ENCODE results near the gene SLC35A4.
"Not testable (repeated sequence)": the region's sequence is repeated elsewhere in the genome, so short reads cannot be mapped to it uniquely, and the experiment has no call there.

Gene SLC35A4

DNA sequence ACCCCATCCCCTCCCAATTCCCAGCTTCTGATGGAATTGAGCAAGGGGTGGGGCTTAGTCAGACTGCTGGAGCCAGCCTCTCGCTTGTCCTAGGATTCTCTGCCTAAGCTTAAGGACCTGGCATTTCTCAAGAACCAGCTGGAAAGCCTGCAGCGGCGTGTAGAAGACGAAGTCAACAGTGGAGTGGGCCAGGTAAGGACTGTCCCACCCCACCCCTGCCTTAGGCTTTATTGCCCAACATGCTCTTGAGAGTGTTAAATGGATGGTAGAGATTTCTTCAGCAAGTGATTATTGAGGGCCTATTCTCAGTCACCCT, 1.1 kb downstream of the SLC35A4 start:
- Mint-ChIP-seq H3K27me3 (no peaks in the 10 kb centered on the region), H3K36me3 (ENCODE audit: low read depth) (peaks cover 65% of the 10 kb centered on the region), H3K9me3 (no peaks in the 10 kb centered on the region), H3K27ac (peak overlapping the region; percentile 97), H3K4me1 (ENCODE audit: low read depth) (peaks cover 70% of the 10 kb centered on the region), H3K4me3 (peak overlapping the region; percentile 96)
- intact Hi-C loops (cut with micrococcal nuclease): loop anchor here (2.0 kb wide), 1 partner anchor 73 kb away; the partner anchor contains the start of gene TMCO6

DNA sequence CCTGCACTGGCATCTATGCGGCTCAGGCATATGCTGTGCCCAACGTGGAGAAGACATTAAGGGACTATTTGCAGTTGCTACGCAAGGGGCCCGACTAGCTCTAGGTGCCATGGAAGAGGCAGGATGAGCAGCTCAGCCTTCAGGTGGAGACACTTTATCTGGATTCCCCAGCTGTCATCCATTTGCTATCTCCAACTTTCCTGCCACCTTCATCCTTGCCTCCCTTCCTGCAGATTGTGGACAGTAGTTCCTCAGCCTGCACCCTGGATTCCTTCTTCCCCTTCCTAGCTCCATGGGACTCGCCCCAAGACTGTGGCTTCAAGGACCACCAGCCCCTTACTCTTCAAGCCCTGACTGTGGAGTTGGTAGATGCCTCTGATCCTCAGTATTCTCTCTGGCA, 2.0 kb downstream of the SLC35A4 start:
- Mint-ChIP-seq H3K9me3 (no peaks in the 10 kb centered on the region), H3K4me3 (no peak overlapping the region), H3K36me3 (ENCODE audit: low read depth) (peaks cover 62% of the 10 kb centered on the region), H3K27me3 (no peaks in the 10 kb centered on the region), H3K4me1 (ENCODE audit: low read depth) (peaks cover 70% of the 10 kb centered on the region), H3K27ac (peak overlapping the region; percentile 1)
- intact Hi-C loops (cut with micrococcal nuclease): no loop called here

DNA sequence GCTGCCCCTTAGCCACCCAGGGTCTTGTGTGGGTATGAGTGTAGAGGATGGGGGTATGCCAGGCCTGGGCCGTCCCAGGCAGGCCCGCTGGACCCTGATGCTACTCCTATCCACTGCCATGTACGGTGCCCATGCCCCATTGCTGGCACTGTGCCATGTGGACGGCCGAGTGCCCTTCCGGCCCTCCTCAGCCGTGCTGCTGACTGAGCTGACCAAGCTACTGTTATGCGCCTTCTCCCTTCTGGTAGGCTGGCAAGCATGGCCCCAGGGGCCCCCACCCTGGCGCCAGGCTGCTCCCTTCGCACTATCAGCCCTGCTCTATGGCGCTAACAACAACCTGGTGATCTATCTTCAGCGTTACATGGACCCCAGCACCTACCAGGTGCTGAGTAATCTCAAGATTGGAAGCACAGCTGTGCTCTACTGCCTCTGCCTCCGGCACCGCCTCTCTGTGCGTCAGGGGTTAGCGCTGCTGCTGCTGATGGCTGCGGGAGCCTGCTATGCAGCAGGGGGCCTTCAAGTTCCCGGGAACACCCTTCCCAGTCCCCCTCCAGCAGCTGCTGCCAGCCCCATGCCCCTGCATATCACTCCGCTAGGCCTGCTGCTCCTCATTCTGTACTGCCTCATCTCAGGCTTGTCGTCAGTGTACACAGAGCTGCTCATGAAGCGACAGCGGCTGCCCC, 2.6 kb downstream of the SLC35A4 start:
- intact Hi-C loops (cut with micrococcal nuclease): no loop called here
- peaks cover 70% of the 10 kb centered on the region for H3K4me1 Mint-ChIP-seq (ENCODE audit: low read depth)
- H3K9me3 Mint-ChIP-seq: no peaks in the 10 kb centered on the region
- peaks cover 58% of the 10 kb centered on the region for H3K36me3 Mint-ChIP-seq (ENCODE audit: low read depth)
- no peaks in the 10 kb centered on the region for H3K27me3 Mint-ChIP-seq
- H3K4me3 Mint-ChIP-seq: no peak overlapping the region
- peak overlapping the region; percentile 1 for H3K27ac Mint-ChIP-seq

DNA sequence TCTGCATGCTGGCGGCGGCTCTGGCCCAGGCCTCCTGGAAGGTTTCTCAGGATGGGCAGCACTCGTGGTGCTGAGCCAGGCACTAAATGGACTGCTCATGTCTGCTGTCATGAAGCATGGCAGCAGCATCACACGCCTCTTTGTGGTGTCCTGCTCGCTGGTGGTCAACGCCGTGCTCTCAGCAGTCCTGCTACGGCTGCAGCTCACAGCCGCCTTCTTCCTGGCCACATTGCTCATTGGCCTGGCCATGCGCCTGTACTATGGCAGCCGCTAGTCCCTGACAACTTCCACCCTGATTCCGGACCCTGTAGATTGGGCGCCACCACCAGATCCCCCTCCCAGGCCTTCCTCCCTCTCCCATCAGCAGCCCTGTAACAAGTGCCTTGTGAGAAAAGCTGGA, 3.2 kb downstream of the SLC35A4 start:
- Mint-ChIP-seq H3K4me3 (no peak overlapping the region), H3K27ac (no peak overlapping the region), H3K27me3 (no peaks in the 10 kb centered on the region), H3K36me3 (ENCODE audit: low read depth) (peaks cover 58% of the 10 kb centered on the region), H3K4me1 (ENCODE audit: low read depth) (peaks cover 70% of the 10 kb centered on the region), H3K9me3 (no peaks in the 10 kb centered on the region)
- intact Hi-C loops (cut with micrococcal nuclease): no loop called here

DNA sequence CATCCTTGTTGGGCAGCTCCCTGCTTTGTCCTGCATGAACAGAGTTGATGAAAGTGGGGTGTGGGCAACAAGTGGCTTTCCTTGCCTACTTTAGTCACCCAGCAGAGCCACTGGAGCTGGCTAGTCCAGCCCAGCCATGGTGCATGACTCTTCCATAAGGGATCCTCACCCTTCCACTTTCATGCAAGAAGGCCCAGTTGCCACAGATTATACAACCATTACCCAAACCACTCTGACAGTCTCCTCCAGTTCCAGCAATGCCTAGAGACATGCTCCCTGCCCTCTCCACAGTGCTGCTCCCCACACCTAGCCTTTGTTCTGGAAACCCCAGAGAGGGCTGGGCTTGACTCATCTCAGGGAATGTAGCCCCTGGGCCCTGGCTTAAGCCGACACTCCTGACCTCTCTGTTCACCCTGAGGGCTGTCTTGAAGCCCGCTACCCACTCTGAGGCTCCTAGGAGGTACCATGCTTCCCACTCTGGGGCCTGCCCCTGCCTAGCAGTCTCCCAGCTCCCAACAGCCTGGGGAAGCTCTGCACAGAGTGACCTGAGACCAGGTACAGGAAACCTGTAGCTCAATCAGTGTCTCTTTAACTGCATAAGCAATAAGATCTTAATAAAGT, 3.9 kb downstream of the SLC35A4 start:
- intact Hi-C loops (cut with micrococcal nuclease): no loop called here
- Mint-ChIP-seq H3K36me3 (ENCODE audit: low read depth) (peaks cover 58% of the 10 kb centered on the region), H3K27me3 (no peaks in the 10 kb centered on the region), H3K4me1 (ENCODE audit: low read depth) (peaks cover 65% of the 10 kb centered on the region), H3K9me3 (no peaks in the 10 kb centered on the region), H3K4me3 (peak overlapping the region; percentile 22), H3K27ac (peak overlapping the region; percentile 84)

DNA sequence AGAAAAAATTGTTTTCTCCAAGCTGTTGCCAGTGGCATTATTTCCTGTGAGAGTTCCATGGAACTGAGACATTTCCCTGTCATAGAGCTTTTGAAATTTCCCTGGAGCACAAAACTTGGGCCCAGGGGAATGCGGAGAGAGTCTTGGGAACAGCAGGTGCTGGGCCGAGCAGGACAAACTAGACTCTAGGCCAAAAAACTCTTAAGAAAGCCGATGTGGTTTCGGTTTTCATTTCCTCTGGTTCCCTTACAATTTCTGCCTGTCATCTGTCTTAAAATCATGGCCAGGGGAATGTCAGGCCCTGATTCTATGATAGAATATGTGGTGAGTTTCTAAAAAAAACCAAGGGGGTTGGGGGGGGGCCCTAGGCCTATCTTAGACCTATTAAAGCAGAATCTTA, 4.6 kb downstream of the SLC35A4 start:
- H3K27me3 Mint-ChIP-seq: no peaks in the 10 kb centered on the region
- H3K9me3 Mint-ChIP-seq: no peaks in the 10 kb centered on the region
- intact Hi-C loops (cut with micrococcal nuclease): no loop called here
- H3K4me3 Mint-ChIP-seq: peak overlapping the region; percentile 35
- peaks cover 64% of the 10 kb centered on the region for H3K4me1 Mint-ChIP-seq (ENCODE audit: low read depth)
- H3K27ac Mint-ChIP-seq: peak overlapping the region; percentile 84
- peaks cover 58% of the 10 kb centered on the region for H3K36me3 Mint-ChIP-seq (ENCODE audit: low read depth)

DNA sequence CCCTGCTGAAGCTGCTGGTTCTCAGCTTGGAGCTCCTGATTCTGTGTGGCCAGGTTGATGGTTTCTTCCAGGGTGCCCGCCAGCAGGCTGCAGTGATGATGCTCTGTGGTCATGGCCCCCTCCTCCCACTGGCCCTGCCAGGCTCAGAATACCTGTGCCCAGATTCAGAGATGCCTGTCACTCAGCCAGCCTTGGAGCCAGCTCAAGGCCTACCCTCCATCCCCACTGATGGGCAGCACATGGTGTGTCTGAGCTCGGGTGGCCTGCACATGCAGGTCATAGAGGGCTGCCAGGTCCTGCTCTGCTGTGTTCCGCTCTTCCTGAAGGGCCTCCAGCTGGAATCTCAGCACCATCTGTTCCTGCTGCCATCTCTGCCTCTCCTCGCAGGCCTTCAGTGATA, 5.4 kb downstream of the SLC35A4 start:
- intact Hi-C loops (cut with micrococcal nuclease): no loop called here
- Mint-ChIP-seq H3K4me3 (no peak overlapping the region), H3K36me3 (ENCODE audit: low read depth) (peaks cover 51% of the 10 kb centered on the region), H3K4me1 (ENCODE audit: low read depth) (peaks cover 65% of the 10 kb centered on the region), H3K9me3 (no peaks in the 10 kb centered on the region), H3K27ac (peak overlapping the region; percentile 84), H3K27me3 (no peaks in the 10 kb centered on the region)

DNA sequence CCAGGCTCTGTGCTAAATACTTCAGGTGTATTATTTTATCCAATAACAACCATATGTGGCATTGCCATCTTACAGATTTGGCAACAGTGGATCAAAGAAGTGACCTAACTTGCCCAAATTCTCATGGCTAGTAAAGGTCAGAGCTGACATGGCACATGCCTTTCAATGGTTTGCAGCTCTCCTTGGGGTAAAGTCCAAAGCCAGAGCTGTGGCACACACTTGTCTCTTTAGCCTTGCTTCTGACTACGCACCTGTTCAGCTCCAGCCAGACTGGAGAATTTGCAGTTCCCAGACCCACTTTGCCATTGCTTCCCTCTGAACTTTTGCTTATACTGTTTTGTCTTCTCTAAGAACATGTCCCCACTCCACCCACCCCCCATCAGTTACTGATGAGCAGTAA, 5.9 kb downstream of the SLC35A4 start:
- Mint-ChIP-seq H3K27me3 (no peaks in the 10 kb centered on the region), H3K9me3 (no peaks in the 10 kb centered on the region), H3K36me3 (ENCODE audit: low read depth) (peaks cover 47% of the 10 kb centered on the region), H3K27ac (peak overlapping the region; percentile 84), H3K4me1 (ENCODE audit: low read depth) (peaks cover 65% of the 10 kb centered on the region), H3K4me3 (no peak overlapping the region)
- intact Hi-C loops (cut with micrococcal nuclease): no loop called here

DNA sequence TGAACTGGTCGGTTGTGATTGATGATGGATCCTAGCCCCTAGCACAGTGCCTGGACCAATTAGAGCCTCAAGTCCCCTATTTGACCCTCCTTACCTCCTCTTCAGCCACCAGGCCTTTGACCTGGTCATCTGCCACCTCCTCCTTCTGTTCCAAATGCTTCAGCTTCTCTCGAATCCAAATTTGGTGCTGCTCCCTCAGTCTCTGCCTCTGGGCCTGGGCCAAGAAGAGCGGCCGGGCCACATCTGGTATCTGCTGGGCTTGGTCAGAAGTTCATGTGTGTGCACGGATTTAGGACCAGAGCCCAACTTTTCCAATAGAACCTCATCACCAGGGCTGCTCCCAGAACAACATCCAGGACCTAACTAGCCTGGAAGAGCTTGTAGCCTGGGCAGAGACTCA, 6.5 kb downstream of the SLC35A4 start:
- peak overlapping the region; percentile 28 for H3K27ac Mint-ChIP-seq
- peaks cover 42% of the 10 kb centered on the region for H3K36me3 Mint-ChIP-seq (ENCODE audit: low read depth)
- peaks cover 65% of the 10 kb centered on the region for H3K4me1 Mint-ChIP-seq (ENCODE audit: low read depth)

DNA sequence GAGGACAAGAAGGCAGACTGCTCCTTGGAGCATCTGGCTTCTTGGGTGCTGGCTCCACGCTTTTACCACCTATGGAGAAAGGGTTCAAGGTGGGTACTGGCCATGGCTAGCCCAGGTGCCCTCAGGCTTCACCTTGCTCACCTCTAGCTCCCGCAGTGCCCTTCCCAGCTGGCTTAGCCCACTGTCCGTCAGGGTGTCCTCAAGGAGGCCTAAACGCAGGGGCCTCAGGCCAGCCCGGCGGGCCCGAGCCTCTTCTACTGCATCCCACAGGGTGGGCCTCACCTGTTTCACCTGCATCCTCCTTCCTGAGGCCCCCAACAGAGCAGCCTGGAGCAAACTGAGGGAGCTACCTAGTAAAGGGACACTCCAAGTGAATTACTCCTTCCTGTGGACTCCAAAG, 9.1 kb downstream of the SLC35A4 start:
- peaks cover 16% of the 10 kb centered on the region for H3K36me3 Mint-ChIP-seq (ENCODE audit: low read depth)
- peaks cover 50% of the 10 kb centered on the region for H3K4me1 Mint-ChIP-seq (ENCODE audit: low read depth)
- no peak overlapping the region for H3K4me3 Mint-ChIP-seq
- intact Hi-C loops (cut with micrococcal nuclease): no loop called here
- H3K27me3 Mint-ChIP-seq: no peaks in the 10 kb centered on the region
- no peaks in the 10 kb centered on the region for H3K9me3 Mint-ChIP-seq
- H3K27ac Mint-ChIP-seq: peak overlapping the region; percentile 37

More for the DNA sequence above, 6.5 kb downstream of the SLC35A4 start:
- H3K27me3 Mint-ChIP-seq: no peaks in the 10 kb centered on the region
- intact Hi-C loops (cut with micrococcal nuclease): no loop called here
- H3K9me3 Mint-ChIP-seq: no peaks in the 10 kb centered on the region
- no peak overlapping the region for H3K4me3 Mint-ChIP-seq

DNA sequence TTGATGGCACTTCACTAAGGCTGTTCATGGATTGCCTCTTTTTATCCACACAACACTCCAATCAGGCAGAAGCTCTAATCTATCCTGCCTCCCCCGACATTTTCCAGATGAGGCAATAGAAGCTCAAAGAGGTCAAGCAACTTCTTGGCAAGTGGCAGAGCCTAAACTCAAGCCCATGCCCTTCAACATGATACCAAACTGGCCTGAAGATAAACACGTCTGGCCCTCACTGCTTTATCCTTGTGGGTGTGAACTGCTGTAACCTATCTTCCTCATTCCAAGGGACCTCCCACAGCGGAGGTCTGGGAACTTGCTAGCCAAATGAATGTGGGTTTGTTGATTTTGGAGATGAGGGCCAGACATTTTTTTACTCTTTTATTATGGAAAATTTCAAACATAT, 9.5 kb downstream of the SLC35A4 start:
- Mint-ChIP-seq H3K4me1 (ENCODE audit: low read depth) (peaks cover 45% of the 10 kb centered on the region), H3K4me3 (no peak overlapping the region), H3K36me3 (ENCODE audit: low read depth) (peaks cover 14% of the 10 kb centered on the region), H3K27me3 (no peaks in the 10 kb centered on the region), H3K9me3 (no peaks in the 10 kb centered on the region), H3K27ac (peak overlapping the region; percentile 37)
- intact Hi-C loops (cut with micrococcal nuclease): no loop called here

DNA sequence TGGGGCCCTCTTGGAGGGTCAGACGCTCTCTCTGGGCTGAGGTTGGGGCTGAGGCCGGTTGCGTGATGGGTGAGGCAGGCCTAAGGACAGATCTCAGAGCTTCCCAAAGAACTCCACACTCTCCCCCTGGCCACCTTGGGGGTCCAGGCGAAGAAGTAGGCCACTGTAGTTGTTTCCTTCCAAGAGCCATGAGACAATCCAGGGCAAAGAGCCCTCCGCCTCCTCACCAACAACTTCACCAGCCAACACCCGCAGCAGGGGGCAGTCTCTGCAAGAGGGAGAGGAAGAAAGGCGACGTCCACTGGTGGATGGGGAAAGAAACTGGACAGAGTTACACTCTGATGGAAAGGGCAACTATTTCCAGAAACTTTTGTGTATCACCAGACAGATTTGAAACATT, 10.7 kb downstream of the SLC35A4 start:
- Mint-ChIP-seq H3K4me1 (ENCODE audit: low read depth) (peaks cover 38% of the 10 kb centered on the region), H3K4me3 (no peak overlapping the region), H3K36me3 (ENCODE audit: low read depth) (peaks cover 11% of the 10 kb centered on the region), H3K9me3 (no peaks in the 10 kb centered on the region), H3K27me3 (no peaks in the 10 kb centered on the region), H3K27ac (peak overlapping the region; percentile 63)
- intact Hi-C loops (cut with micrococcal nuclease): loop anchor here (1.0 to 5.0 kb wide), 2 partner anchors 37 to 60 kb away; no protein-coding TSS in a partner anchor

DNA sequence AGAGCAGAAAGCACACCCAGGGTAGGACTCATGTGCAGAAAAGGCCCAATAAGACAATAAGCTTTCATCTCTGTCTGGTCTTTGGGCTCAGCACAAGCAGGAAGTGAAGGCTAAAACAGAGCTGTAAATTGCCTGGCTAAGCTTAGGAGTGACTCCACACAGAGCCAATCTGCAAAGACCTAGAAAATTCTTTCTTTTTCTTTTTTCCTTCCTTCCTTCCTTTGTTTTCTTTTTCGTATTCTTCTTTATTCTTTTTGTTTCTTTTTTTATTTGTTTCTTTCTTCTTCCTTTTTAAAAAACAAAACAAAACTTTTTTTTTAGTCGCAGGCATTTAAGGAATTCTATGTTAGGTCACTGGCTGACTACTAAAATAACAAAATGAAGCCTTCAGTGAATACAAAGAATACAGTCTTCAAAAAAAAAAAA, 12.2 kb downstream of the SLC35A4 start:
- intact Hi-C loops (cut with micrococcal nuclease): loop anchor here (5.0 kb wide), 1 partner anchor 36 kb away; no protein-coding TSS in a partner anchor
- H3K9me3 Mint-ChIP-seq: no peaks in the 10 kb centered on the region
- H3K4me3 Mint-ChIP-seq: no peak overlapping the region
- peaks cover 47% of the 10 kb centered on the region for H3K4me1 Mint-ChIP-seq (ENCODE audit: low read depth)
- peak overlapping the region; percentile 88 for H3K27ac Mint-ChIP-seq
- H3K36me3 Mint-ChIP-seq (ENCODE audit: low read depth): no peaks in the 10 kb centered on the region
- no peaks in the 10 kb centered on the region for H3K27me3 Mint-ChIP-seq

DNA sequence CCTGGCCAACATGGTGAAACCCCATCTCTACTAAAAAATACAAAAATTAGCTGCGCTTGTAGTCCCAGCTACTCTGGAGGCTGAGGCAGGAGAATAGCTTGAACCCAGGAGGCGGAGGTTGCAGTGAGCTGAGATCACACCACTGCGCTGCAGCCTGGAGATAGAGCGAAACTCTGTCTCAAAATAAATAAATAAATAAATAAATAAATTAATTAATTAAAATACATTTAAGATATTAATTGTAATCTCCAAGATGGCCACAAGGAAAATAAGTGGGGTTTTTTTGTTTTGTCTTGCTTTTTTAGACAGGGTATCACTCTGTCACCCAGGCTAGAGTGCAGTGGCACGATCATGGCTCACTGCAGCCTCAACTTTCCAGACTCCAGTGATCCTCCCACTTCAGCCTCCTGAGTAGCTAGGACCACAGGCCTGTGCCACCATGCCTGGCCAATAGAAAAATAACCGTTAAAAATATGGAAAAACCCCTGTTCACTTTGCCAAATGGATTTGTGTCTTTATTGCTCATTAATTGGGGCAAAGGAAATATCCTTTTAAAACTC, 14.6 kb downstream of the SLC35A4 start:
- not testable (repeated sequence) for H3K27me3 Mint-ChIP-seq; H3K36me3 Mint-ChIP-seq (ENCODE audit: low read depth); H3K27ac Mint-ChIP-seq; H3K4me3 Mint-ChIP-seq; H3K9me3 Mint-ChIP-seq
- H3K4me1 Mint-ChIP-seq (ENCODE audit: low read depth): peaks cover 48% of the 10 kb centered on the region
- intact Hi-C loops (cut with micrococcal nuclease): loop anchor here (5.0 kb wide), 1 partner anchor 33 kb away; no protein-coding TSS in a partner anchor

All from dendritic cell treated with granulocyte-macrophage colony-stimulating factor and Interleukin-4, amounts not matched to agents 40 ng/mL and 50 ng/mL, for 4 days (primary cell).